SK-N-DZ (cell line): ENCODE measurements around the gene MYL6B.
"Not testable (repeated sequence)": the region's sequence is repeated elsewhere in the genome, so short reads cannot be mapped to it uniquely, and the experiment has no call there.

Experiments
- DNase-seq: peaks from one replicate; pipeline ENCODE4 v3.0.0-alpha.2; 2015; ENCODE audit warnings: low spot score

Gene MYL6B

DNA sequence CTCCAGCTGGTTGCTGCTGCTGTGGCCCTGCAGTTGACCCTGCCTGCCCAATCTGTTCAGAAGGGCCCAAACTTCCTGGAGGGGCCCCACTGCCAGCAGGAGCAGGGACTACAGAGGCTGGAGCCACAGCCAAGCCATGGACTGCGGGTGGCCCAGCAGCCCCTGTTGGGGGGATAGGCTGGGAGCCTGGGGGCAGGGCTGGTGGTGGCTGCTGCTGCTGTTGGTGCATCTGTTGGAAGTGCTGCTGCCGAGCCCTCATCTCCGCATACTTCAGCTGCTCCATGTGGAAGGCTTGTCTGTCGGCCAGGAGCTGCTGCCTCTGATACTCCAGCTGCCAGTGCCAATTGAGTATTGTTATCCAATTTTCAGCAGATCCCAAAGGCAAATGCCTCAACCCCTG lies 13.0 kb downstream of the MYL6B start:
- no peak for DNase-seq

DNA sequence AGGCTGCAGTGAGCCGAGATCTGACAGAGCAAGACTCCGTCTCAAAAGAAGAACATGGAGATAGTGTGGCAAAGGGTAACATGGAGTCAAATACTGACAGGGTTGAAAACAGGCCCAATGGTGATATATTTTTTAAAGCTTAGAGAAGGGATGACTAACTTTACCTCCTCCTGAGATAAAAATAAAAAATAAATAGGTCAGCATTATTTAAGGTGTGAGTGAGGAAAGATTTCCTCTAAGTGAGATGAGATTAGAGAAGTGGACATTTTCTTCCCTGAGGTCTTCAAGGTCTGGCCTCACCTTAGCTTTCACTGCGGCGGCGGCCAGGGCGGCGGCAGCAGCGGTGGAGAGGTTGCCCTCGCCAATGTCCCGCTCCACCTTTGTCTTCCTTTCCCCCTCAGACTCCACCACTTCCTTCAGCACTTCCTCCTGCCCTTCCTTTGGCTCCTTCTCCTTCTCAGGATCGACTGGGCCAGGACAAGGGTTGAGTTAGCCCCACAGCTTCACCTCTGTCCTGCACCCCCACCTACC lies 16.9 kb downstream of the MYL6B start:
- no peak for DNase-seq

DNA sequence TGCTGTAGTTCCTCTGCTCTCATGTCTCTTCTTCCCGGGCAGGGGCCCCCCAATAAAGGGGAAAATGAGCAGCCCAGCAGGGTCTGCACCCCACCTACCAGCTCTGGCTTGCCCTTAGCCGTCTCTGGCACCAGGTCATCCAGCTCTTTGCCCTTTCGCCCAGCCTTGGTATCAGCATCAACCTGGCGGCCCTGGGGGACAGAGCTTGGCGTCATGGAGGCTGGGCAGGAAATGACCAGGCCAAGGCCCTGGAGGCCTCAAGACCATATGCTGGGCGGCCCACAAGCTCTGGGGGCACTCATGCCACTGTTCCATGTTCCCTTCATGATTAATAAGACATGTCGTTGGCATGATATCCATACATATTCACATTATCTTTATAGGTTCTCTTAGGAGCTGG lies 20.5 kb downstream of the MYL6B start:
- no peak for DNase-seq

DNA sequence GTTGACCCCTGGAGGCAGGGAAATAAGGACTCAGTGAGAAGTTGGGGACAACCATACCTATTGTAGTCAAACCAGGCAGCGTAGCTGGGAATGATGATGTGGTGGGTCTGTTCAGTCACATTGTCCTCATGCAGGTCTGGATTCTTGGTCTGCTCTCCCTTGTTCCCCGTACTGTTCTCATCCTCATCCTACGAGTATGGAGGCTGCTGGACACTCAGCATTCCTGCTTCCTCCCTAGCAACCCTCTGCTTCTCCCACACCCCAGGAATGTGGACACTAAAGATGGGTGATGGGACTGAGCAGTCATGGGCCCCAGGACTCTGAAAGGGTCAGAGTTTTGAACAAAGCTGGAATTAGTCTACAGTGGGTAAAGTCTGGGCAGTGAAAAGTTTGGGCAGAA lies 26.0 kb downstream of the MYL6B start:
- DNase-seq: no peak

DNA sequence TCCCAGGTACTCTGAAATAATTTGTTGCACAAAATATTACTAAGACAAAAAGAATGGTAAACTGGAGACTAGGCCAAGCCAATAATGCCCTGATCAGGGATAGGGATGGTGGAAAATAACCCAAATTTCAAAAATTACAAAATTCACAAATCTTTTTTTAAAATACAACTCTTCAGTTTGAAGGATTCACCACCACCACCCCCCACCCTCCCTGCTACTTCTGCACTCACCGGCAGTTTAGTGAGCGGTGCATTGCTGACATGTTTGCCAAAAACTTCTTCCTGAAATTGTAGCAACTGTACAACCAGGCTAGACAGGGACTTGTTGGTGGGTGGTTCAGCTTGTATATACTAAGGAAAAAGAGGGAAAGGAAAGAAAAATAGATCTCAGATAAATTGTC lies 34.6 kb downstream of the MYL6B start:
- no peak for DNase-seq

DNA sequence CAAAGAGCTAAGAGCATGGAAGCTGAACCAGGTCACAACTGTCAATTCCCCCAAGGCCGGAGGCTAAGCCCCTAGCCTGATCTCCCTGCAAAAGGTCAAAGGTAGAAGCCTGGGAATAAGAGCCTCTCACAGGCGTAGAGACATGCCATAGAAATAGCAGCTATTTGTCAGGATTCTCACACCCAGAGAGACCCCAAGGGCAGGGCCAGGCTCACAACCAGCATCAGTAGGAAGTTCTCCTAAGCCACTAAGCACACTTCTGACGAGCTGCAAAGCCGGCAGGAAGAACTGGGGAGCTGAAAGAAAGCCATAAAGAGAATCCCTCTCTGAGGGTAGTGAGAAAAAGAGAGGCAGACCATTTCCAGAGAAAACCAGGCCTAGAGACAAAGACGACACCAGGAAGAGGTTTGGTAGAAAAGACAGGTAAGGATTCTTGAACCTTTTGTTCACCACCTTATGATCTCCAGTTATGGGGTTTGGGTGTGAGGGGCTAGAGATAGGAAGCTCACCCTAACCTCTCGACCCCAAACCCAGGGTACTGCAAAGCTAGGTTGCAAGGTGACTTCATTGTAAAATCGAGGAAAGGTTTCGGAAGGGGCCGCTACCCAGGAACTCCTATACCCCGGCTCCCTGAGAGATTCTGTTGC lies 35.9 kb downstream of the MYL6B start:
- DNase-seq: no peak

DNA sequence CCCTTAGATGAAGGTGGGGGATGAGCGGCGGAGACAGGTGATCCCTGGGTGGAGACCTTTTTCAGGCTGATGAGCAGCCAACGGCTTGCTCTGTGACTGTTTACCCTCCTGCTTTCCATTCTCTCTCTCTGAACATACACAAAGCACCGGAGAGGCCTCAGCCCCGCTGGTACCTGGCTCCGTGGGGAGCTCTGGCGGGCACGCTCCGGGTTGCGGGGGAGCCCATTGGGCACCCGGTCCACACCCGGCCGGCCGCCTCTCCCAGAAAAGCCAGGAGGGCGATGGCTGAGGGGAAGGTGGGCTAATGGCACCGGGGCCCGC lies 36.4 kb downstream of the MYL6B start:
- DNase-seq: no peak

DNA sequence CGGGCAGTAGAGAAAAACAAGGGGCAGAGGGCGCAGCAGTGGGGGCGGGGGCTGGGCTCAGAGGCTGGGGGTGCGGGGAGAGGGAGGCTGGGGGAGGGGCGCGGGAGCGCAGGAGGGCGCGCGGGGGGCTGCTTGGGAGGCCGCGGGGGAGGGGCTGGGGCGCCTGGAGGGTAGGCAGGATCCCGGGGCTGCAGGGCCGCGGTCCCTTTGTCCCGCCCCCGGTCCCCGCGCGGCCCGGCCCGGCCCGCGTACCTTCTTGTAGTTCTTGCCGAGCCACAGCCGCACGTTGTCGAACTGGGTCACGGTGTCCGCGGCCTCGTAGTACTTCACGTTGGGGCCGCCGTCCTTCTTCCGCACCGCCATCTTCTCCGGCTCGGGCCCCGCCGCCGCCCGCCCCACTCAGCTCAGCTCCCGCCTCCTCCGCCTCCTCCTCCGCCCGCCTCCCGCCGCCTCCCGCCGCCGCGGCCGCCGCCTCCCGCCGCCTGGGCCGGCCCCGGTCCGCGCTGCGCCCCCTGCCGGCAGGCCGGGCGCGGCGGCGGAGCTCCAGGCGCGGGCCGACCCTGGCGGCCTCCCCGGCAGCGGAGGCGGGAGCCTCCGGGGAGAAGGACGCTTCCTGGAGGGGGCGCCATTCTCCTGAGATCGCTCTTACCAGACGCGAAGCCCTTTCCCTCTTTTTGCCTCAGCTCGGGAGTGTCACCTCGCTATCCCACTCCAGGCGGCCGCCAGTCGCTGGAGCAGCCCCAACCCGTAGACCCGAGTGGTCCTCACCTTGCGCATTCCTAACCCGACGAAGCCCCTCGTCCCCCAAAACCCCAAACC lies 36.9 kb downstream of the MYL6B start, which contains the start of gene SMARCC2:
Gene SMARCC2 (minus strand): TSS at position 385 of the 819 bp plus-strand sequence. CDS start 22 bp downstream, at position 363.
- DNase-seq: peak; percentile 86

DNA sequence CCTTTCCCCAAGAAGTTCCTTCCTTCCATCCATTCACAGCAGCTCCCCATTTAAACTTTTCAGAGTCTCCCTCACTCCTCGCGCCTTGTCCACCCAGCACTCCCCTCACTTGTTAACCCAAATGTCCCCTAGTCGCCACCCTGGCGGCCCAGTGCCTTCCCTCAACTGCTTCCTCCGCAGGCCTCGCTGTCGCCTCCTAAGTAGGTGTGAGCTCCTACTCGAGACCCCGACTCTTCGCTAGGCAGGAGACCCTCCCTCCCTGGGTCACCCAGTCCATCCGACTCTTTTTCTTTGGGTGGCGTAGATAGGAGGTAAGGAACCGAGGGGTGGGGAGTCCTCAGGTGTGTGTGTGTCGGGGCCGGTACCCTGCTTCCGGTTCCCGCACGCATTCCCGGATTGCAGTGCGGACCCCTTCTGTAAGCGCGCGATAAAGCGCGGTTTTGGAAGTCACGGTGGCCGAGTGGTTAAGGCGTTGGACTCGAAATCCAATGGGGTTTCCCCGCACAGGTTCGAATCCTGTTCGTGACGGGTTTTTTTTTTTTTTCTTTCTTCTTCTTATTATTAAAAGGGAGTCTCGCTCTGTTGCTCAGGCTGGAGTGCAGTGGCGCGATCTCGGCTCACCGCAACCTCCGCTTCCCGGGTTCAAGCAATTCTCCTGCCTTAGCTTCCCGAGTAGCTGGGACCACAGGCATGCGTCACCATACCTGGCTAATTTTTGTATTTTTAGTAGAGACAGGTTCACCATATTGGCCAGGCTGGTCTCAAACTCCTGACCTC lies 37.7 kb downstream of the MYL6B start:
- peak; percentile 93 for DNase-seq

DNA sequence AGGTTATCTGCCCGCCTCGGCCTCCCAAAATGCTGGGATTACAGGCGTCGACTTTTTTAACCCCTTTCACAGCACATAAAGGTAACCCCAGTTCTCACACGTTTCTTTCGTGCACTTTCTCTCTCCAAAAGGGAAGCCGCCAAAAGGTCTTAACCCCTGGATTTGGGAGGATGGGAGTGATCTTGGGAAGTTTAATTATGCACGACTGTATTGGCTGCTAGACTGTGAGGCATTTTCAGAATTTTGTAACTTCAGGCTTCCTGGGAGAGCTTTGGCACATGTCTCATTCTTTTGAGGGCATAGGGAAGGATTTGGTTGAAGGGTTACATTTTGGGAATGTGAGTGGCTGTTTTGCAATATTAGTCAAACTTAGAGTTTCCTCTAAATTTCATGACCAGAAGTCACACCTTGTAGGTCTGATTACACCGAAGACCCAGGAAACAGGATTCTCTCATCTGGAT lies 38.3 kb downstream of the MYL6B start:
- DNase-seq: peak; percentile 36

DNA sequence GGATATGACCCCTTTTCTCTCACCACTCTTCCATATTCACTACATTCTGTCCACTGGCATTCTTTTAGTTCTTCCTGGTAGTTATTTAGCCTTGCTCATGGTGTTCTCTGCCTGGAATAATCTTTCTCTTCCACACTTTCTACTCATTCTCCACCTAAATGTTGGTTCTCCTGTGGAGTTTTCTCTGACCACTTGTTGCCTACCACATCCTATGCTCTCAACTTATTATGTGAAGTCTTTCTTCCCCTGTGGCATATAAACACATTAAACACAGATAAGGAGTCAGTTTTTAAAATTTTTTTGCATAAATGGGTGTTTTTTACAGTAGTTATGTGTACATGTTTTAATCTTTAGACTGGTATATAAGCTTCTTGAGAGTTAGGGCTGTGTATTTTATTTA lies 40.2 kb downstream of the MYL6B start:
- no peak for DNase-seq

DNA sequence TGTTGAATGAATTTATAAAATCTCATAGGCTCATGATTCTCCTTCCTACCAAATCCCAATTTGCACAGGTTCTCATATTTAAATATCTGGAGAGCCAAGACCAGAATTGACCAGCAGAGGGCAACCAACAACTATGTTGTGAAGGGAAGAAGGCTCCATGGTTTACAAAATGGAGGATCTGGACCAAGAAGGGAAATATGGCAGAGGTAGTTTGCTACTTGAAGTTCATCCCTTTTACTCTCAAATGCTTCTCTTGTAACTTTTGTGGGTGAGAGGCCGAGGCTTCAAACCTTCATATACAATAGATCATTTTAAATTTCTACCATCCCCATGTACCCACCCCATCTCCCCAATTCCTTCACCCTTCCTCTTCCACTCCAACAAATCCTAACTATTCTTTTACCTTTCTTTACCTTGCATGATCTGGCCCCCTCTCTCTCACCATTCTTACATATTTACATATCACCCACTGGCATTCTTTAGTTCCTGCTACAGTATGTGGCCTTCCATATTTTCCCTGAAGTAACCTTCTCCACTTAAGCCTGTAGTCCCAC lies 40.7 kb downstream of the MYL6B start:
- DNase-seq: peak; percentile 88

DNA sequence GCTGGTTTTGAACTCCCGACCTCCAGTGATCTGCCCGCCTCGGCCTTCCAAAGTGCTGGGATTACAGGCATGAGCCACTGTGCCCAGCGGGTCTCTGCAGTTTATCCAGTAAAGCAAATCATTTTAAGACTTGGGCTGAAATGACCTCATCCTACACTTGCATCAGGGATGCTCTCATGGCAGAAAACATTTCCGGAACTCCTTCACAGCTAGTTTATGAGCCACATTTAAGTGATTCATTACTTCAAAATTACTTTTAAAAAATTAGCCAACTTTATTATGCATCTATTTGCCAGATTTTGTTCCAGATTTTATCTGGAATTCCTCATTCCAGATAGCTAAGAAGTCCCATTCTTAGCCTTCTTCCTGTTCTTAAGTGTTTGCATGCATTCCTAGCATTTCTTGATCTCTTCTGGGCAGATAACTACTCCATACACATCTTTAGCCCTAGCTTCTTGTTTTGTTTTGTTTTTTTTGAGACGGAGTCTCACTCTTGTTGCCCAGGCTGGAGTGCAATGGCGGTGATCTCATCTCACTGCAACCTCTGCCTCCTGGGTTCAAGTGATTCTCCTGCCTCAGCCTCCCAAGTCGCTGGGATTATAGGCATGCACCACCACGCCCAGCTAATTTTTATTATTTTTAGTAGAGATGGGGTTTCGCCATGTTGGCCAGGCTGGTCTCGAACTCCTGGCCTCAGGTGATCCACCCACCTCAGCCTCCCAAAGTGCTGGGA lies 44.6 kb downstream of the MYL6B start:
- not testable (repeated sequence) for DNase-seq

DNA sequence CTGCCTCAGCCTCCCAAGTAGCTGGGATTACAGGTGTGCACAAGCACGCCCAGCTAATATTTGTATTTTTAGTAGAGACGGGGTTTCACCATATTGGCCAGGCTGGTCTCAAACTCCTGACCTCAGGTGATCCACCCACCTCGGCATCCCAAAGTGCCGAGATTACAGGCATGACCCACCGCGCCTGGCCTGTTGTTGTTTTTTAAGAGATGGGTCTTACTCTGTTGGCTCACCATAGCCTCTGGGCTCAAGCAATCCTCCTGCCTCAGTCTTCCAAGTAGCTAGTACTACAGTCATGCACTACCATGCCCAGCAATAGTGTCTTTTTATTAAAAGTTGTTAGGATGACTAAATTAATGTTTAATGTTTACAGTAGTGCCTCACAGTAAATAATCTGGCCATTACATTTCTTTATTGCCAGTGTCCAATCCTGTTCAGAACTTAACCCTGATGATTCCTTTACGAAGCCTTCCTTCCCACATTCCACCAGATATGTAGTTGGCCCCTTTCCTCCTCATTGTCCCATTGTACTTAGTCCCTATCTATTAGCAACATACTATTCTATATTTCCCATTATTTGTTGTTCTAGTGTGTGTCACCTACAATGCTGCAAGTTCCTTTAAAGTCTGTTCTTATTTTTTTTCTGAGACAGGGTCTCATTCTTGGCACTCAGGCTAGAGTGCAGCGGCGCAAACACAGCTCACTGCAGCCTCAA lies 45.7 kb downstream of the MYL6B start:
- DNase-seq: no peak

DNA sequence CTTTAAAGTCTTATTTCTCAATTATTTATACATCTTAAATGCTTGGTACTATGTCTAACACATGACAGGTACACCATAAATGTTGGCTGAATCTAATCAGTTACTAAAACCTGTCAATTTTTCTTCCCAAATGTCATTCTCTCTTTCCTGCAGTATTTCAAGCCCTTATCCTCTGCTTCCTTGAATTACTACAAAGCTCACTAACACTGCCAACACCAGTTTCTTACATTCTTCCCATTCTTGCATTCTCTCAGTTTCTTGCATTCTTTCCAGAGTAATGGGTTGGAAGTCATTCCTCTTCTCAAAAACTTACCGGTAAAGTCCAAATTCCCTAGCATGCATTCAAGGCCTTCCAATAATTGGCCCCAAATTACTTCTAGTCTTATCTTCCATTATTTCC lies 46.4 kb downstream of the MYL6B start:
- DNase-seq: no peak

DNA sequence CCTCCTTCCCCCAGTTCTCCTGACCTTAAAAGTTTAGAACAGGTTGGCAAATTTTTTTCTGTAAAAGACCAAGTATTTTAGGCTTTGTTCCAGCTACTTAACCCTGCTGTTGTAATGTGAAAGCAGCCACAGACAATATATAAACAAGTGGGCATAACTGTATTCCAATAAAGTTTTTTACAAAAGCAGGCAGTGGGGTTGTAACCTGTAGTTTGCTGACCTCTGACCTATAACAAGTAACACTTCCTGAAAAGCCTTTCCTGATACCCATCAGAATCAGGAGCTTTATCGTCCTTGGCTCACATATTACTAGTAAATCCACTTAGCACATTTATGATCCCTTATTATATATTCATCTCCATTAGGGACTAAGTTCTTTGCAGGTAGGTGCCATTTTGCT lies 50.0 kb downstream of the MYL6B start:
- no peak for DNase-seq

DNA sequence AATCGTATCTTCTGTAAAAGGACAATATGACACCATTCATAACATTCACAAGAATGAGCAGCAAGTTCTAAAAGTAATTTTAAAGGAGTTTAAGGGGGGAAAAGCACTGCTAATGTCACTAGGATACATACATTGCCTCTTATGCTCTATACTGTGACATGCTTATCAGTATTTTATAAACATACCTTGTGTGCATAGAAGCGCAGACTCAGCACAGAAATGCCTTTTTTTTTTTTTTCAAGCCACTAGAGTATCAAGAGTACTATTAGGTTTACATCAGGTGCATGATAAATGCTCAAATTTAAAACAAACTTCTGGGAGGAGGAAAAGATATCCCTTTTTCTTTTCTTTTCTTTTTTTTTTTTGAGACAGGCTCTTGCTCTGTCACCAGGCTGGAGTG lies 50.5 kb downstream of the MYL6B start:
- DNase-seq: no peak

DNA sequence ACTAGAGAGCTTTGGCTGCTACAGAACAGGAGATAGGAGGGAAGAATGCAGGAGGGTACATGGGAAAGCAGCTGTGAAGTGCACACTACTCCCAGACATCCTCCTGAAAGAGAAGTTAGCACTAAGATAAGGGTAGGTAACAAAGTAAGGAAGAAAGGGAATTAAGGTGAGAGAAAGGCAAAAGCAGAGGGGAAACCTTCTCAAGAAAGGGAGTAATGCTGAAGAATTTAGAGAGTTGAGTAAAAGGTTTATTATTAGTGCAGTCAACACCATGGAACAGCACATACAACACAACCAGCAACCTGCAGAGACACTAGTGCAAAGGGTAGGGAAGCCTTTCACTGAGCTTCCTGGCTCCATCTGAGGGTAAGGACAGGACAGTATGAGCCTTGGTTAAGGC lies 51.9 kb downstream of the MYL6B start:
- no peak for DNase-seq

DNA sequence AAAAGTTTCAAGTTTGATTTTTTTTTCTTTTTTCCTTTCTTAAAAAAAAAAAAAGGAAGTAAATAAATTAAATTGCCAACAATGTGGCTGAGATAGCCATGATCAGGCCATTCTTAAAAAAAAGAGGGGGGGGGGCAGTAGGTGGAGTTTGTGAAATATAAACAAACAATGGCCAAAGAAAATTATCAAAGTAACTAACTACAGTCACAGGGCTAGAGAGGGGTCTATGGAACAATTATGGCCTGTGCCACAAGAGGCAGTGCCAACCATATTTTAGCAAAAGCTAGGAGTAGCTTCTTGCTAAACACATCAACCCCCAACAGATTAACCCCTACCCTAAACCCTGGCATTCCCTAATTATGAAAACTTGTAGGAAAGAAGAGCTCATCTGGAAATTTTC lies 53.1 kb downstream of the MYL6B start:
- no peak for DNase-seq

DNA sequence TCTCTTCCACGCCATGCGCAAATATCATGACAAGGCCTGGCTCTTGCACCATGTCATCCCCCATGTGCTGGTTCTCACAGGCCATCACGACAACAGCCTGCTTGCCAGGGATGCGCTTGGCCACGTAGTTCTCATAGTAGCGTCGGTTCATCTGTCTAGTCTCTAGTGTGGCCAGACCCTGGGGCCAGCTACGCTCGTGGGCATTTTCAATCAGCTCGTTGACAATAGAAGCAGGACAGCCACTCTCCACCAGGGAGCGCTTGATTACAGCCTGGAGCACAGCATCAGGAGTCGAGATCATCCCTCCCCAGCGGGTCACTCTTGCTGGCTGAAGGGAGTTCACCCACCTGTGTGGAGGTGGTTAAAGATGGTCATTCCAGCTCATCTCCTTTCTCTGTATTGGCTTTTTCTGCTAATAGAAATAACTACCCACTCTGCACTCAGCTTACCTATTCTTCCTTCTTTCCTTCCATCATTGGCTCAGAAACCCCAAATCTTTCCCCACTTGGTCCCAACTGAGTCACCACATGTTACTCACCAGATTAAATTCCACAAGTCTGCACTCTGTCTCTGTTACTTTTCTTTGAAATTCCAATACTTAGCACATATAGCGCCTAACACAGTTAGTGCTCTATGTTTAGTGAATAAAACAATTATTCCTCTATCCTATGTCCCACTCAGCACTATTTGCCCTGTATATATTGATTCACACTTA lies 54.2 kb downstream of the MYL6B start:
- peak; percentile 52 for DNase-seq
